ENCODE results near the gene TMEM17. TPM values are rescaled to one million over a fixed set of nuclear protein-coding genes. Genes with fewer than 3 reads are reported as not detected.

The TMEM17 gene
- total RNA-seq, 1 donor from 2014 or later, result 1.8 TPM

DNA sequence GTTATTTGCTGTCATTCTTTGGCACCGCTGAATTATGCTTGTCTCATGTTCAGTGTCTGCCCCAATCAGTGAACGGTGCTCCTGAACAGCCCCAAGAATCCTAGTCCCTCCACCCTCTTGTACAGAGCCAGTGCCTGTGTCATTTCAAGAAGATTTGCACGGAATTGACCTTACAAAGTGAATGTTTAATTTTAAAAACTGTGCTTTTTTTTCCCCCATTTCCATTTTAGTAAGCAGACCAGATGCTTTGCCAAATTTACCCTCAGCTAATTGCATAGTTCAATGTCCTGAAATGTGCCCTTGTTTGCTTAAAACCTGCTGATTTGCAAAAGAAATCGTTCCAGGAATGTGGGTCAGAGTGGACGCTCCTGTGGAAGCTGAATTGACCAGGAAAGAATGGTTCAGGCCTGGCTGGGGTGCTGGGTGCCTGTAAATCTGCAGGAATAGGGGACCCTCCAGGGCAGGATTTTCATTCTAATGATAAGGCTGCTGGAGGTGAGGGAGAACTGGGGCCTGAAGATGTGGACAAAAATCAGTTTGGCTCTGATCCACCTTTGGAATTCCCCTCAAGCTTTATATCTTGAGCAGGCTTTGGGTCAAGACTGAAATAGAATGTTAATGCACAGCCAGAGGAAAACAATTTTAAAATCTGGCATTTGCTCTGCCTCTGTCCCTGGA, 20.1 kb downstream of the TMEM17 start:
- TF ChIP-seq EZH2 (IDR thresholded peaks at IDR 0.05) (no peak), CTCF (IDR thresholded peaks at IDR 0.05) (no peak), EZH2phosphoT487 (IDR thresholded peaks at IDR 0.05) (no peak)
- Mint-ChIP-seq H3K4me1 (peaks cover 7% of the 10 kb centered on the region), H3K4me3 (no peak overlapping the region), H3K27ac (no peak overlapping the region), H3K9me3 (no peaks in the 10 kb centered on the region), H3K27me3 (ENCODE audit: insufficient read depth, low read depth) (no peaks in the 10 kb centered on the region), H3K36me3 (no peaks in the 10 kb centered on the region)
- H3K79me2 ChIP-seq (ENCODE audit: low read depth), result no peaks in the 10 kb centered on the region
- H3K4me2 ChIP-seq, result no peak overlapping the region
- no peaks in the 10 kb centered on the region for H3K9me3 ChIP-seq (ENCODE audit: low read depth)
- H3F3A ChIP-seq (ENCODE audit: low read depth), result no peaks in the 10 kb centered on the region
- H3K27ac ChIP-seq, result no peak overlapping the region
- peaks cover 3% of the 10 kb centered on the region for H3K4me1 ChIP-seq
- no peaks in the 10 kb centered on the region for H3K36me3 ChIP-seq
- H3K4me3 ChIP-seq, result no peak overlapping the region
- no peak for DNase-seq (ENCODE audit: low spot score)
- no peak overlapping the region for H2AFZ ChIP-seq (replicated peaks)
- H3K9ac ChIP-seq, result no peak overlapping the region
- H3K27me3 ChIP-seq, result no peaks in the 10 kb centered on the region
- no peaks in the 10 kb centered on the region for H4K20me1 ChIP-seq (ENCODE audit: low read depth)

DNA sequence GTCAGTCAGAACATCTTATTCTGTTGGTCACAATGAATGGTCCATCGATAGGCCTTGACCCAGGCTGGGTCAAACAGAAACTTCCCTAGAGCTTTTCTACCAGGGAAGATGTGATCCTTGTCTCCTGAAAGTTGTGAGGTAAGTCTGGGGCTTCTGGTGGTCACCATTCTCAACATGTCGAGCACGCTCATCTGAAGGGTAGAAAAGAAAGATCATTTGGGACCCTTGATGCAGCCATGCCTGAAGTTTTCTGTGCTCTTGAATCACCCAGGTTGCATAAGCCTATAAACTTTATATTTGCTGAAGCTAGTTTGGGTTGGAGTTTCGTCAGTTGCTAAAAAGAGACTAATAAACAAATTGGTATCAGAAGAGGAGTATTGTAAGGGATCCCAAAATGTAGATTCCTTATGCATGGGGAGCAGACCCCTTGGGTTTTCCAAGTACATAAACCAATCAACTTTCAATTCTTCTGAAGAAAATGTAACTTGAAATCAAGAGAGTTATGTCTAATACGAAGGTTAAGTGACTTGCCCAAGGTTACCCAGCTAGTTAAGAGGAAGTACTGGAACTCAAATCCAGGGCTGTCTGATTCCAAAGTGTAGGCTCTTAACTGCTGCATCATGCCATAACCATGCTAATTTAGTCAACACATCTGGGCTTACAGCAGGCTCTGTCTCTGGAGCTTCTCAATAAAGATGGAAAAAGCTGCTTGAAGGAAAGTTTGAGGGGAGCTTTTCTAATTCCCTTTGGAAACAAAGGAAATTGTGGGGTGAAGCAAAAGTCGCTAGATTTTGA, 23.2 kb downstream of the TMEM17 start:
- H3F3A ChIP-seq (ENCODE audit: low read depth), result no peaks in the 10 kb centered on the region
- H3K27me3 Mint-ChIP-seq (ENCODE audit: insufficient read depth, low read depth), result no peaks in the 10 kb centered on the region
- H3K27ac Mint-ChIP-seq, result no peak overlapping the region
- no peak for DNase-seq (ENCODE audit: low spot score)
- no peaks in the 10 kb centered on the region for H3K36me3 ChIP-seq
- no peak overlapping the region for H3K4me3 ChIP-seq
- H2AFZ ChIP-seq (replicated peaks), result no peak overlapping the region
- no peak for TF ChIP-seq EZH2 (IDR thresholded peaks at IDR 0.05)
- TF ChIP-seq EZH2phosphoT487 (IDR thresholded peaks at IDR 0.05), result no peak
- TF ChIP-seq CTCF (IDR thresholded peaks at IDR 0.05), result no peak
- H3K36me3 Mint-ChIP-seq, result no peaks in the 10 kb centered on the region
- H3K9me3 ChIP-seq (ENCODE audit: low read depth), result no peaks in the 10 kb centered on the region
- H3K9me3 Mint-ChIP-seq, result no peaks in the 10 kb centered on the region
- H3K9ac ChIP-seq, result no peak overlapping the region
- no peaks in the 10 kb centered on the region for H3K27me3 ChIP-seq
- H3K4me1 ChIP-seq, result peaks cover 3% of the 10 kb centered on the region
- H3K4me3 Mint-ChIP-seq, result no peak overlapping the region
- H3K4me2 ChIP-seq, result no peak overlapping the region
- no peaks in the 10 kb centered on the region for H4K20me1 ChIP-seq (ENCODE audit: low read depth)
- H3K79me2 ChIP-seq (ENCODE audit: low read depth), result no peaks in the 10 kb centered on the region
- peaks cover 11% of the 10 kb centered on the region for H3K4me1 Mint-ChIP-seq
- H3K27ac ChIP-seq, result no peak overlapping the region

DNA sequence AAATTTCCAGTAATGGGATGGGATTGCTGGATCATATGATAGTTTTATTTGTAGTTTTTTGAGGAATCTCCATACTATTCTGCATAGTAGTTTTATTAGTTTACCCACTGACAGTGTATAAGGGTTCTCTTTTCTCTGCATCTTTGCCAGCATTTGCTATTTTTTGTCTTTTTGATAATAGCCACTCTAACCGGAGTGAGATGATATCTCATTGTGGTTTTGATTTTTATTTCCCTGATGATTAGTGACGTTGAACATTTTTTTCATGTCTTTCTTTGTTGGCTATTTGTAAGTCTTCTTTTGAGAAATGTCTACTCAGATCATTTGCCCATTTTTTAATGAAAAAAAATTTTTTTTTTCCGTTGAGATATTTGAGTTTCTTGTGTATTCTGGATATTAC, 26.1 kb downstream of the TMEM17 start:
- no peak overlapping the region for H3K4me3 ChIP-seq
- Mint-ChIP-seq H3K4me1 (peaks cover 25% of the 10 kb centered on the region), H3K27me3 (ENCODE audit: insufficient read depth, low read depth) (no peaks in the 10 kb centered on the region), H3K36me3 (no peaks in the 10 kb centered on the region), H3K4me3 (no peak overlapping the region), H3K27ac (no peak overlapping the region), H3K9me3 (no peaks in the 10 kb centered on the region)
- H3K27ac ChIP-seq, result no peak overlapping the region
- DNase-seq (ENCODE audit: low spot score), result no peak
- no peaks in the 10 kb centered on the region for H4K20me1 ChIP-seq (ENCODE audit: low read depth)
- no peaks in the 10 kb centered on the region for H3K27me3 ChIP-seq
- no peak overlapping the region for H2AFZ ChIP-seq (replicated peaks)
- no peaks in the 10 kb centered on the region for H3K79me2 ChIP-seq (ENCODE audit: low read depth)
- no peak overlapping the region for H3K9ac ChIP-seq
- H3K4me2 ChIP-seq, result no peak overlapping the region
- peaks cover 6% of the 10 kb centered on the region for H3F3A ChIP-seq (ENCODE audit: low read depth)
- TF ChIP-seq EZH2 (IDR thresholded peaks at IDR 0.05) (no peak), CTCF (IDR thresholded peaks at IDR 0.05) (no peak), EZH2phosphoT487 (IDR thresholded peaks at IDR 0.05) (no peak)
- no peaks in the 10 kb centered on the region for H3K36me3 ChIP-seq
- no peaks in the 10 kb centered on the region for H3K9me3 ChIP-seq (ENCODE audit: low read depth)
- peaks cover 13% of the 10 kb centered on the region for H3K4me1 ChIP-seq

All from neural progenitor cell (in vitro differentiated cells).